OCI-LY7 (cell line): ENCODE results near the gene PPP1R9A.

ENCODE experiments used
- CTCF ChIP-seq: fragments of 200-600 bp; sonication (generic); conservative IDR thresholded peaks from 2 replicates; pipeline ENCODE4 v1.5.1; 2014; ENCODE audit warnings: mild to moderate bottlenecking, antibody characterized with exemption, low read length, moderate library complexity, mixed read lengths
- EZH2phosphoT487 ChIP-seq: fragments of 200-600 bp; sonication (generic); IDR thresholded peaks from 2 replicates; pipeline ENCODE4 v1.6.1; 2018; ENCODE audit warnings: low read depth, borderline replicate concordance, mild to moderate bottlenecking, mixed run types, antibody characterized with exemption, low read length, moderate library complexity, mixed read lengths

GRCh38 chr7:94871132-94871531 is 36.3 kb upstream of the PPP1R9A start:
- TF ChIP-seq CTCF (no peak), EZH2phosphoT487 (no peak)
